K562 (cell line): ENCODE measurements around the gene APOM. TPM values are rescaled to one million over a fixed set of nuclear protein-coding genes. Genes with fewer than 3 reads are reported as not detected.

Experiments used
- ATAC-seq: fragments of 200-7000 bp; cut with Tn5 transposase; 3 replicates; pipeline ENCODE4 v1.9.1; 2020; ENCODE audit warnings: moderate library complexity
- BruUV-seq: library from RNA; stranded (reverse); fragments of 400-500 nt; replicated peaks from 2 replicates; lab custom pipeline; 2021; lab: Mats Ljungman, UMichigan
- CTCF ChIA-PET: fragments of 300-600 bp; formaldehyde crosslinking; extraction: SDS; loops from one replicate; lab custom pipeline; 2021; ENCODE audit warnings: low intra/inter-chr PET ratio; lab: Yijun Ruan, JAX
- POLR2A ChIA-PET: fragments of 300-600, 350-650 bp; sonication (Branson Sonifier 250); formaldehyde crosslinking; extraction: SDS; loops from one replicate; lab custom pipeline; 2021; ENCODE audit warnings: antibody characterized with exemption, inconsistent platforms; lab: Yijun Ruan, JAX
- DNase-seq, 4 experiments: peaks; one replicate each; pipeline versions ENCODE4 v3.0.0 to v3.0.0-alpha.2; 2011 to 2018; ENCODE audit warnings: low spot score in 3 of 4, mixed read lengths in 3 of 4; ENCODE audit errors: extremely low read depth in 1 of 4
- FAIRE-seq: peaks from 2 replicates; lab custom pipeline; 2011; peaks lifted over from hg19 to GRCh38; lab: Jason Lieb, UNC
- H2AFZ ChIP-seq: 2 replicates; pipeline ENCODE4 v1.6.0; 2011; ENCODE audit warnings: low read depth, low read length, control low read depth, inconsistent platforms
- H3K27ac ChIP-seq: fragments of 200-600 bp; 3 replicates; pipeline ENCODE4 v1.8.0; 2011; ENCODE audit warnings: low read depth, mild to moderate bottlenecking, control low read depth, inconsistent platforms, low read length, moderate library complexity, mixed read lengths; ENCODE audit errors: extremely low read depth
- H3K27me3 ChIP-seq, 2 experiments: fragments of 300-600 bp in 1 of 2; 2 replicates in 1 of 2; 3 replicates in 1 of 2; pipeline versions ENCODE4 v1.6.0 to v1.8.0; 2011; ENCODE audit warnings: inconsistent platforms in 2 of 2, low read length in 2 of 2, mild to moderate bottlenecking in 1 of 2, mixed read lengths in 1 of 2, moderate library complexity in 1 of 2; ENCODE audit not compliant: control insufficient read depth in 2 of 2, insufficient read depth in 2 of 2
- H3K36me3 ChIP-seq: fragments of 300-600 bp; 3 replicates; pipeline ENCODE4 v1.8.0; 2011; ENCODE audit warnings: mild to moderate bottlenecking, low read length, inconsistent platforms; ENCODE audit not compliant: control insufficient read depth, insufficient read depth
- H3K4me1 ChIP-seq, 2 experiments: fragments of 200-600 bp in 1 of 2; replicated peaks in 1 of 2; 2 replicates in 1 of 2; 3 replicates in 1 of 2; pipeline versions ENCODE4 v1.5.1 to v1.8.0; 2011; ENCODE audit warnings: inconsistent platforms in 2 of 2, low read length in 2 of 2, mild to moderate bottlenecking in 1 of 2, mixed read lengths in 1 of 2, moderate library complexity in 1 of 2; ENCODE audit not compliant: control insufficient read depth in 2 of 2, insufficient read depth in 2 of 2
- H3K4me2 ChIP-seq: 2 replicates; pipeline ENCODE4 v1.6.1; 2011; ENCODE audit warnings: low read length, control low read depth, inconsistent platforms, mixed read lengths; ENCODE audit not compliant: insufficient read depth
- H3K4me3 ChIP-seq: fragments of 200-600 bp; sonication (generic), shearing (Covaris generic); 2 replicates; pipeline ENCODE4 v1.5.1; 2016; ENCODE audit warnings: control low read depth, inconsistent platforms
- H3K79me2 ChIP-seq: fragments of 200-600 bp; 3 replicates; pipeline ENCODE4 v1.8.0; 2011; ENCODE audit warnings: low read length, inconsistent platforms; ENCODE audit not compliant: control insufficient read depth, insufficient read depth
- H3K9ac ChIP-seq, 2 experiments: 2 replicates each; pipeline versions ENCODE4 v1.6.0 to v1.6.1; 2011; ENCODE audit warnings: low read depth in 2 of 2, low read length in 2 of 2, control low read depth in 1 of 2, inconsistent platforms in 1 of 2, mild to moderate bottlenecking in 1 of 2, mixed read lengths in 1 of 2; ENCODE audit not compliant: insufficient read depth in 1 of 2
- H3K9me1 ChIP-seq: one replicate; pipeline ENCODE4 v1.6.0; 2011; ENCODE audit warnings: inconsistent platforms, mild to moderate bottlenecking, low read length, moderate library complexity; ENCODE audit not compliant: control insufficient read depth, insufficient read depth
- H3K9me3 ChIP-seq: replicated peaks from 2 replicates; pipeline ENCODE4 v1.5.1; 2011; ENCODE audit warnings: low read depth, low read length, inconsistent platforms; ENCODE audit not compliant: control insufficient read depth, insufficient read depth
- H4K20me1 ChIP-seq: replicated peaks from 2 replicates; pipeline ENCODE4 v1.6.1; 2011; ENCODE audit warnings: low read length, inconsistent platforms, mixed read lengths; ENCODE audit not compliant: control insufficient read depth, insufficient read depth
- ILF3 ChIP-seq: fragments of 450-650 bp; IDR thresholded peaks from 2 replicates; pipeline ENCODE4 v1.6.1; 2018; ENCODE audit warnings: antibody characterized with exemption, mild to moderate bottlenecking, moderate library complexity, borderline replicate concordance
- MYNN ChIP-seq, 2 experiments: sonication (generic); formaldehyde crosslinking in 1 of 2; IDR thresholded peaks; 2 replicates each; pipeline versions ENCODE4 v1.5.0 to v1.6.1; 2016 to 2020; ENCODE audit warnings: antibody characterized with exemption in 1 of 2, missing genetic modification reagents in 1 of 2
- PCBP1 ChIP-seq: fragments of 200-400 bp; formaldehyde crosslinking; IDR thresholded peaks from 2 replicates; pipeline ENCODE4 v1.6.1; 2018; ENCODE audit warnings: mild to moderate bottlenecking, low read depth, low read length; ENCODE audit not compliant: poor library complexity, severe bottlenecking
- POLR2A ChIP-seq: fragments of 450-650 bp; conservative IDR thresholded peaks from 2 replicates; pipeline ENCODE4 v1.6.1; 2016
- POLR2AphosphoS5 ChIP-seq: IDR thresholded peaks from 2 replicates; pipeline ENCODE4 v1.6.1; 2011; ENCODE audit warnings: mild to moderate bottlenecking, low read depth, low read length, moderate library complexity; ENCODE audit not compliant: control insufficient read depth, insufficient read depth
- POLR2G ChIP-seq: fragments of 200-400 bp; formaldehyde crosslinking; IDR thresholded peaks from 2 replicates; pipeline ENCODE4 v1.6.1; 2017; ENCODE audit warnings: low read depth, mild to moderate bottlenecking, antibody characterized with exemption, low read length, moderate library complexity
- RBFOX2 ChIP-seq: fragments of 200-400 bp; formaldehyde crosslinking; IDR thresholded peaks from 2 replicates; pipeline ENCODE4 v1.6.1; 2017; ENCODE audit warnings: low read depth, mild to moderate bottlenecking, low read length, moderate library complexity
- RBM22 ChIP-seq: fragments of 200-400 bp; formaldehyde crosslinking; IDR thresholded peaks from 2 replicates; pipeline ENCODE4 v1.6.1; 2018; ENCODE audit warnings: low read length, low read depth; ENCODE audit not compliant: poor library complexity, severe bottlenecking
- WGBS: fragments of 100-300 bp; shearing (Covaris generic); methylation state at CpG from one replicate; pipeline ENCODE4 v1.1.6; 2016; ENCODE audit warnings: low coverage, mixed read lengths; ENCODE audit not compliant: insufficient coverage; ENCODE audit errors: missing lambda C conversion rate; 5-methylcytosine and 5-hydroxymethylcytosine counted together
- in situ Hi-C: fragments of 300-500 bp; cut with MboI; formaldehyde crosslinking; loops from 4 replicates; pipeline ENCODE4 v1.15.0; 2018; ENCODE audit warnings: inconsistent platforms, mixed read lengths
- intact Hi-C: fragments of 100-400 bp; cut with micrococcal nuclease; formaldehyde crosslinking; loops from 2 replicates; pipeline ENCODE4 v1.14.2; 2022
- polyA plus RNA-seq, 8 experiments: library from polyadenylated mRNA; depleted of rRNA in 4 of 8; stranded (reverse) in 5 of 8; unstranded in 3 of 8; fragments of >200 nt; fragmentation: Nextera tagmentation in 2 of 8; fragmentation: Illumina TruSeq in 1 of 8; extraction: Ambion mirVana in 2 of 8; extraction: Trizol in 1 of 8; gene quantifications; 2 replicates each; pipeline versions ENCODE4 v1.2.1 to v1.2.3, GENCODE V29; 2011 to 2014; ENCODE audit warnings: inconsistent platforms in 1 of 8, missing spikeins in 1 of 8
- total RNA-seq, 7 experiments: library from RNA; depleted of rRNA in 6 of 7; stranded (reverse); fragments of >200 nt in 6 of 7; fragmentation: Illumina TruSeq in 2 of 7; extraction: Trizol in 2 of 7; gene quantifications; 2 replicates each; pipeline versions ENCODE4 v1.2.1 to v1.2.3, GENCODE V29; 2011 to 2021; ENCODE audit warnings: low replicate concordance in 1 of 7
- TF ChIP-seq, protein P1 (sequence below), 2 experiments: fragments of 450-650 bp; IDR thresholded peaks; 2 replicates each; pipeline ENCODE4 v1.6.1; 2016

Gene APOM
- total and polyA plus RNA-seq, 9 of the 15 experiments (the other 6 are each of a cell fraction or from before 2014, with no cell fraction given) = 5.7 to 24.3 (median 10.4) TPM

DNA sequence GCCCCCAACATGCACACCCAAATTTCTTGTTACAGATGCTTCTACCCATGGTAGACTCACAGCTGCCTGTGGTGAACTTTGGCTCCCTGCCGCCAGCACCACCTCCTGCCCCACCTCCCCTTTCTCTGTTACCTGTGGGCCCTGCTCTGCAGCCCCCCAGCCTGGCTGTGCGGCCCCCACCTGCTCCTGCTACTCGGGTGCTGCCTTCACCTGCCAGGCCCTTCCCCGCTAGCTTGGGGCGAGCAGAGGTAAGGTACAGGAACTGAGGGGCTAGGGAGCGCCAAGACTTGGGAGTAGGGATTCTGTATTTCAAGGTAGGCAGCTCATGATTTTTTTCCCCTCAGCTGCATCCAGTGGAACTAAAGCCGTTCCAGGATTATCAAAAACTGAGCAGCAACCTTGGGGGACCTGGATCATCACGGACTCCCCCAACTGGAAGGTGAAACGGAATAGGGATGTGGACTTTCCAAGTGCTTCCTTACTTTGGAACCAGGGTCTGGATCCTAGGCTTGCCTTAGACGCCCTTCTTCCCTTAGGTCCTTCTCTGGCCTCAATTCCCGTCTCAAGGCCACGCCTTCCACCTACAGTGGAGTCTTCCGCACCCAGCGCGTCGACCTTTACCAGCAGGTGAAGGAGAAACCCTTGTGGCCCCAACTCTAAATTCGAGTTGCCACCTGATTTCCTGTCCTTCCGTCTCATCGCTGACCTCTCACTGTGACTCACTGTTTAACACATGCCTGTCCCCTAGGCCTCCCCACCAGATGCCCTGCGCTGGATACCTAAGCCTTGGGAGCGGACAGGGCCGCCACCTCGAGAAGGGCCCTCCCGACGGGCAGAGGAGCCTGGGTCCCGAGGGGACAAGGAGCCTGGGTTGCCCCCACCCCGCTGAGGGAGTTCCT, 18.7 kb upstream of the APOM start:
- Histone ChIP-seq H4K20me1 (peaks cover 27% of the 10 kb centered on the region), H3K4me2 (no peak overlapping the region), H3K9ac (no peak overlapping the region; a peak in 1 of 4 replicates), H2AFZ (no peak overlapping the region), H3K79me2 (no peaks in the 10 kb centered on the region; the same call in 2 of the 3 replicates), H3K4me1 (peaks cover 3 to 21% of the 10 kb centered on the region in 2 experiments; a peak in 4 of 5 replicates), H3K4me3 (no peak overlapping the region)
- FAIRE-seq = no peak
- ATAC-seq = peak; percentile 15
- no peak for DNase-seq
- BruUV-seq = TSS peak; percentile 34
- TF ChIP-seq POLR2AphosphoS5 (0 out of 2 replicates have a peak, but pooled peaks have one; percentile 18), POLR2G (peak; percentile 56), PCBP1 (no peak), RBM22 (peak; percentile 68), MYNN (IDR thresholded peaks at IDR 0.05) (peak; percentile 34; the same call in 1 of the 2 replicates), MYNN (CRISPR knock-in tag; IDR thresholded peaks at IDR 0.05) (no peak), RBFOX2 (peak; percentile 63), POLR2A (0 out of 2 replicates have a peak, but pooled peaks have one; percentile 34), ILF3 (no peak)
- TF ChIP-seq, protein P1, sequence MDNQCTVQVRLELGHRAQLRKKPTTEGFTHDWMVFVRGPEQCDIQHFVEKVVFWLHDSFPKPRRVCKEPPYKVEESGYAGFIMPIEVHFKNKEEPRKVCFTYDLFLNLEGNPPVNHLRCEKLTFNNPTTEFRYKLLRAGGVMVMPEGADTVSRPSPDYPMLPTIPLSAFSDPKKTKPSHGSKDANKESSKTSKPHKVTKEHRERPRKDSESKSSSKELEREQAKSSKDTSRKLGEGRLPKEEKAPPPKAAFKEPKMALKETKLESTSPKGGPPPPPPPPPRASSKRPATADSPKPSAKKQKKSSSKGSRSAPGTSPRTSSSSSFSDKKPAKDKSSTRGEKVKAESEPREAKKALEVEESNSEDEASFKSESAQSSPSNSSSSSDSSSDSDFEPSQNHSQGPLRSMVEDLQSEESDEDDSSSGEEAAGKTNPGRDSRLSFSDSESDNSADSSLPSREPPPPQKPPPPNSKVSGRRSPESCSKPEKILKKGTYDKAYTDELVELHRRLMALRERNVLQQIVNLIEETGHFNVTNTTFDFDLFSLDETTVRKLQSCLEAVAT (IDR thresholded peaks at IDR 0.05) = 0 out of 4 replicates have a peak, but pooled peaks of 1 of the 2 experiments have one; percentile 14
- TF ChIP-seq, all 486 proteins: peak for 7
- intact Hi-C loops = no loop called here
- Histone ChIP-seq H3K9me3 (no peaks in the 10 kb centered on the region), H3K27me3 (no peaks in the 10 kb centered on the region), H3K9me1 (no peaks in the 10 kb centered on the region), H3K36me3 (peaks cover 98% of the 10 kb centered on the region), H3K27ac (peak overlapping the region; percentile 45; the same call in 1 of the 3 replicates)
- ChIA-PET CTCF (no interaction called here), POLR2A (interaction anchor here (0.7 to 14.8 kb wide), 10 partner anchors 8 to 199 kb away, joined by 3 to 274 read pairs (median 4); partner anchors contain the start of genes ABHD16A, APOM, BAG6 and GPANK1)
- in situ Hi-C loops = no loop called here
- 79% methylated on average over 26 of the region's 27 CpGs for WGBS
